ENCODE measurements around the gene SH3GL1. TPM values are rescaled to one million over a fixed set of nuclear protein-coding genes. Genes with fewer than 3 reads are reported as not detected.
A peak's percentile ranks its signal among the peaks of the same experiment; 100 is the strongest.

The SH3GL1 gene
- total and polyA plus RNA-seq, 12 donors, result 20.9 to 112 (median 87.4) TPM

DNA sequence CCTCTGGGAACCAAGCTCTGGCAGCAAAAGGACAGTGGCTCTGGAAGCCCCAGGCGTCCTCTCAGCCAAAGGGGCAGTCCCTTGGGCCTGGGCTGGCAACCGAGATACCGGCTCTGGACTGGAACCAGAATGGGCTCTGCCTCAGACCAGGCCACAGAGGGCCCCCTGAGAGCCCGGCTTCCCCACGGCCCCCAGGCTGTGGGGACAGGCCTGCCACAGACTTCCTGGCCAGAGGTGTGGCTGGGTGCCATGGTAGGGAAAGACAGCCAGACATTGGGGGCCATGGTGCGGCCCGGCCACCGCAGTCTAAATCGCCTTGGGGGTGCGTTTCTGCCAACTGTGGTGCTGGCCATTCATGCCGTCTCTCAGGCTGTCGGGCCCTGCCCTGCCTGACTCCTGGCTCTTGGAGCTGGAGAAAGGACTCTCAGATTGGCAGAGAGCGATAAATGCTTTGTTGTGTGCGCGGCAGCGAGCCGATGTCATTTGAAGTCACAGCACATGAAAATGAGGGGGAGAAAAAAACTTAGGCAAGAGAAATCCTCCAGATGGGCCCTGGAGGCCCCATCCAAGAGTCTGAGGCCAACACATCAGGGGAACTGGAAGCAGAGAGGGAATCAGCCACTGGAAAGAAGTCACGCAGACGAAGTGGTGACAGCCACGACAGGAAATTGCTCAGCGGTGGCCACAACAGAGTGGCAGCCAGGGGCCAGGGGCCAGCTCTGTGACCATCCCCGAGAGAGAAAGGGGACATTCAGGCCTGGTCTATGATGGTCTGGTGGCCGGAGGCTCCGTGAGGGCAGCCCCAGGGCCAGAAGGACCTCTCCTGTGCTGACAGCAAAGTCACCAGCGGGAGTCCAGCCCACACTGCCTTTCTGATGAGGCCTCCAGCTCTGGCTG, 26.5 kb downstream of the SH3GL1 start:
- intact Hi-C loops (cut with DNase I), result no loop called here
- Histone ChIP-seq H3K27ac (peak overlapping the region; percentile 79 to 96 (median 88)), H3K36me3 (replicated peaks in 1 of 2) (no peaks in the 10 kb centered on the region), H3K4me3 (no peak overlapping the region), H3K9me3 (replicated peaks in 1 of 3) (no peaks in the 10 kb centered on the region), H3K27me3 (no peaks in the 10 kb centered on the region), H3K4me1 (replicated peaks in 1 of 2) (peaks cover 92 to 100% of the 10 kb centered on the region in 2 donors)
- TF ChIP-seq, protein P1, sequence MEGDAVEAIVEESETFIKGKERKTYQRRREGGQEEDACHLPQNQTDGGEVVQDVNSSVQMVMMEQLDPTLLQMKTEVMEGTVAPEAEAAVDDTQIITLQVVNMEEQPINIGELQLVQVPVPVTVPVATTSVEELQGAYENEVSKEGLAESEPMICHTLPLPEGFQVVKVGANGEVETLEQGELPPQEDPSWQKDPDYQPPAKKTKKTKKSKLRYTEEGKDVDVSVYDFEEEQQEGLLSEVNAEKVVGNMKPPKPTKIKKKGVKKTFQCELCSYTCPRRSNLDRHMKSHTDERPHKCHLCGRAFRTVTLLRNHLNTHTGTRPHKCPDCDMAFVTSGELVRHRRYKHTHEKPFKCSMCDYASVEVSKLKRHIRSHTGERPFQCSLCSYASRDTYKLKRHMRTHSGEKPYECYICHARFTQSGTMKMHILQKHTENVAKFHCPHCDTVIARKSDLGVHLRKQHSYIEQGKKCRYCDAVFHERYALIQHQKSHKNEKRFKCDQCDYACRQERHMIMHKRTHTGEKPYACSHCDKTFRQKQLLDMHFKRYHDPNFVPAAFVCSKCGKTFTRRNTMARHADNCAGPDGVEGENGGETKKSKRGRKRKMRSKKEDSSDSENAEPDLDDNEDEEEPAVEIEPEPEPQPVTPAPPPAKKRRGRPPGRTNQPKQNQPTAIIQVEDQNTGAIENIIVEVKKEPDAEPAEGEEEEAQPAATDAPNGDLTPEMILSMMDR (IDR thresholded peaks at IDR 0.05), result no peak
- no peak for TF ChIP-seq POLR2A (IDR thresholded peaks at IDR 0.05)
- WGBS, 4 donors, result 38 to 46% (median 44%) methylated on average over 10 to 25 of the region's 25 CpGs
- DNase-seq, result peak; percentile 45 to 81 (median 71)

DNA sequence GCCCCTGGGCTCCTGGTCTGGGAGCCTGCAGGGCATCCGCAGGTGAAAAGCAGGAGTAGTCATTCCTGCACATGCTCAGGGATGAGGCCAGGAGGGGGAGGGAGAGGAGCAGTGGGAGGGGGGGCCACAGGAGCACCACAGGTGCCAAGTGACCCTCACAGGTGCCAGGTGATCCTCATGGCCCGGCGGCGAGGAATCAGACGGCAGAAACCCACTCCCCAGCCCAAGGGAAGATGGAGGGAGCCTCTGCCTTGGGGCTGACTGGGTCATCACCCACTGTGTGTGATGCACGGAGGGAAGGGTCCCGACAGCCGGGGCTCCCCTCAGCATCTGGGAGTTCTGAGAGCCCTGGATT, 27.4 kb downstream of the SH3GL1 start:
- H3K27ac ChIP-seq, result peak overlapping the region; percentile 79 to 96 (median 88)
- H3K36me3 ChIP-seq (replicated peaks in 1 of 2), result no peaks in the 10 kb centered on the region
- H3K9me3 ChIP-seq (replicated peaks in 1 of 3), result no peaks in the 10 kb centered on the region
- peaks cover 93 to 100% of the 10 kb centered on the region in 2 donors for H3K4me1 ChIP-seq (replicated peaks in 1 of 2)
- H3K4me3 ChIP-seq, result no peak overlapping the region
- WGBS, 4 donors, result 65 to 85% (median 72%) methylated on average over 5 to 8 of the region's 8 CpGs
- peak in 1 of 7 donors; percentile 33 for DNase-seq
- no peak for TF ChIP-seq POLR2A (IDR thresholded peaks at IDR 0.05)
- TF ChIP-seq, protein P1 (IDR thresholded peaks at IDR 0.05), result no peak
- intact Hi-C loops (cut with DNase I), result no loop called here
- no peaks in the 10 kb centered on the region for H3K27me3 ChIP-seq

DNA sequence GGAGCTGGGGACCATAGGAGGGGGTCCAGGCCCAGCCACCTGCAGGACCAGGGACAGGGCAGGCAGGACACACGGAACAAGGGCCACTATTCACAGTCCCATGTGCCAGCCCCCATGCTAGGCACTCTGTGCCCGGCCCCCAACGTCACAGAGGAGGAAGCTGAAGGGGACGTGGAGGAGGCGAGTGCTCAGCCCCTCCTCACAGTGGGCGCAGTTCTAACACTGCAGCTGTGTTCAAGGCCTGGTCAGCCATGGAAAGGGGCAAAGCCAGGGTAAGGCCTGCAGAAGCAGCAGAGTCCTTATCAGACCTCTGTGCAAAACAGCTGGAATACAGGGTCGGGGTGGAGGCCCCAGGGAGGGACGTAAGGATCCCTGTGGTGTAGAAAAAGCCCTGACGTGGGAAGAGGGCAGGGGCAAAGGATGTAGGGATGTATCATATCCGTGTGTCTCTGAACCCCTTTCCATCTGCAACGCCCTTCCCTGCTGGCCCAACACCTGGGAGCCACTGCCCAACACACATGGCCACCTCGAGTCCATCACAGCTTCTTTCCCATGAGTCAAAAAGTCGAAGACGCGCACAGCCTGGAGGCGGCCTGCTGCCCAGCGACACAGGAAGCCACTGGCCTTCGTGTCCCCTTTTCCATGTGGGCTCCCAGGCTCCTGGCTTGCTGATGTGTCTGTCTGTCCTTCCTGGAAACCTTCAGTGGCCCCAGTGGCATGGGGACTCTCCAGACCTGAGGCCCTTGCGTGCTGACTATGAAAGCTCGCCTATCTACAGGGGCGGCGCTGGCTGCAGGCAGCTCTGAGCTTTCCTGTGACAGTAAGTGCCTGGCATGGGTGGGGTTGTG, 28.0 kb downstream of the SH3GL1 start:
- H3K4me1 ChIP-seq (replicated peaks in 1 of 2), result peaks cover 91 to 98% of the 10 kb centered on the region in 2 donors
- TF ChIP-seq, protein P1 (IDR thresholded peaks at IDR 0.05), result no peak
- no peak for TF ChIP-seq POLR2A (IDR thresholded peaks at IDR 0.05)
- H3K27ac ChIP-seq, result peak overlapping the region; percentile 80 to 96 (median 88)
- WGBS, 4 donors, result 75 to 83% (median 77%) methylated on average over 22 of the region's 22 CpGs
- no peak overlapping the region for H3K4me3 ChIP-seq
- peak in 5 of 7 donors; percentile 24 to 38 (median 30) for DNase-seq
- no peaks in the 10 kb centered on the region for H3K36me3 ChIP-seq (replicated peaks in 1 of 2)
- no peaks in the 10 kb centered on the region for H3K9me3 ChIP-seq (replicated peaks in 1 of 3)
- no peaks in the 10 kb centered on the region for H3K27me3 ChIP-seq
- intact Hi-C loops (cut with DNase I), result no loop called here
